OCI-LY1 (cell line): ENCODE data around the gene C6orf62.

ENCODE experiments used
- CTCF ChIP-seq: fragments of 200-600 bp; sonication (generic), shearing (Covaris generic); IDR thresholded peaks from 2 replicates; pipeline ENCODE4 v1.5.1; 2017; ENCODE audit warnings: mild to moderate bottlenecking, antibody characterized with exemption, low read length, moderate library complexity, mixed read lengths
- EZH2 ChIP-seq: fragments of 200-600 bp; sonication (generic), shearing (Covaris generic); IDR thresholded peaks from 2 replicates; pipeline ENCODE4 v1.8.0; 2017; ENCODE audit warnings: borderline replicate concordance, mixed run types, mild to moderate bottlenecking, antibody characterized with exemption, low read length, moderate library complexity, mixed read lengths

DNA sequence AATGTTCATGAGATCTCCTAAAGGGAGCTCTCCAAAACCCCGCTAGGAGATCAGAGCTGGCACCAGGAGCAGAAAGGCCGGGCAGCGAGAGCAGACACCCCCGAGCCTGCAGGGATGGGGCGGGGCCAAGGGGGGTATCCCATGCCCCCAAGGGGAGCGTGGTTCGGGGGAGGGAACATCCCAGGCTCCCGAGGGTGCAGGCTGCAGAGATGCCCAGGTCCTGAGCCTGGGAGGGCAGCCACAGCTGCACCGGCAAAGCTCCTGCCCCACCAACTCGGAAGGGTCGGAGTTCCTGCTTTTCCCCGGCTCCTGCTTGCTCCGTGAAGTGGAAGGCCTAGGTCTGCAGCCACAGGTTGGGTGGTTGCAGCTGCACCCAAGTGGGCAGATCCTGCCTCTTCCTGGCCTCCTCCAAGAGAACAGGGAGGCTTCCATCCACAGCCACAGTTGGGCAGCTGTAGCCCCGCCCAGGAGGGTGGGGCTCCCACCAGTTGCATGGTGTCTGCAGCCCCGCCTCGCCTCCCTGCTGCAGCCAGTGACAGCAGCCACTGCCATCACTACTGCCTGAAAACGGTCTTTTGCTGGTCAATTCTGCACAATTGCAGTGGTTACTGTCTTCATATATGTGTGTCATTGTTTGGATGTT lies 42.4 kb upstream of the C6orf62 start:
- TF ChIP-seq CTCF (no peak), EZH2 (no peak)
